SIG-M5 treated with dmso at 0.1 percent for 504 hours (cell line): Measurements from ENCODE around the gene MED12L.

Source experiments
- DNase-seq: peaks from one replicate; lab custom pipeline; 2025; ENCODE audit not compliant: unreplicated experiment; lab: John Stamatoyannopoulos, UW

The MED12L gene

DNA sequence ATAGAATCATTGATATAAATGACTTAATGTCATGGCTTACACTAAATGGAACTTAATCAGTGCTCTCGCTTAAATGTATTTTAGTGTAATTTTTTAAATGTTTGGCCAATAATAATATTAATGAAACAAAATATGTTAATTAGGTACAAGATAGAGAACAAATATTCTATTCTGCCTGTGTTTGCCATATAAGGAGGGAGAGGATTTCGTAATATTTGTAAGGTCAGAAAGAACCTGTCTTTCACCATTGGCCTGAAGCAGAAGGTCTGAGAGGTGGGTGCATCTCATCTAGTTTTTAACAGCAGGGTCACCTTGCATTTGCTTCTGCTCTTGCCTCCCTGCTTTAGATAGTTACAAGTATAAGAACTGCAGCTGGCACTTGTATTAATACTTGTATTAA lies 228.7 kb downstream of the MED12L start:
- no peak for DNase-seq

GRCh38 chr3:151314593-151314992 lies 229.1 kb downstream of the MED12L start:
- DNase-seq: no peak

- DNase-seq: no peak
Observed at GRCh38 chr3:151315136-151315535, 229.7 kb downstream of the MED12L start.

GRCh38 chr3:151315846-151316245 lies 230.4 kb downstream of the MED12L start:
- no peak for DNase-seq

- peak; percentile 64 for DNase-seq
Observed at GRCh38 chr3:151316267-151316991, 231.0 kb downstream of the MED12L start, which contains the start of gene GPR87. Gene GPR87 (minus strand): TSS chr3:151316820. CDS start chr3:151300100, 16,720 bp downstream.

GRCh38 chr3:151318313-151318712 lies 232.8 kb downstream of the MED12L start:
- DNase-seq: no peak

DNA sequence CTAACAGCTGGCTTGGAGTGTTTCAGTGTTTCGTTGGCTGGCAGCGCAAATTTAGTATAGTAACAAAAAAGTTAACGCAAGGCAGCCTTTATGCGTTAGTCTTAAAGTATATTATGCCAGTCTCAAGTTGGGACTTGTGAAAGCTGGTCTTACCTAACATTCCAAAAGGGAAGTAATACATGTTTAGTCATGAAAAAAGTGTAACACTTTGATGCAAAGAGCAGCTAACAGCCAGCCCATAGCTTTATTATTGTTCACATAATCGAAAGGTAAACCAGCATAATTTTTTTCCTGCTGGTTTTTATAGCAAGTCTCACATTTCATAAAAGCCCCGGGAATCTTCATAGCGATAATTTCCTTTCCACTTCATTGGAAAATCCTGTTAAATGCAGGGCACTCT lies 233.5 kb downstream of the MED12L start:
- peak; percentile 61 for DNase-seq

GRCh38 chr3:151319628-151320027 lies 234.2 kb downstream of the MED12L start:
- no peak for DNase-seq

DNA sequence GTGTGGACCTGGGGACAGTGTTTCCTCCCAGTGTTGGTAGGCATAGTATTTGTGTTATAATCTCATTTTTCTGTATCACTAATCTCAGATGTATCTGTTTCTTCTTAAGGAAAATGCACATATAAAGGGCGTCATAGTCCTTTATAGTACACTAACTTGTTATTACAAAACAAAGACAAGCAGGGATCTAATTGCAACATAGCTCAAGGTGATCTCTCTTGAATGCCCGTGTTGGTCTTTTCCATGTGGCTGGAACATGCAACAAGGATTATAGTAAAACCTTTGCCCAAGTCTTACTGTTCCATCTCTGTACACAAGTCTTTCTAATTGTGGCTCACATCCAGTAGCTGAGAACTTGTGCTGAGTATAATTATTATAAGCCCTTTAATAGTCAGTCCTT lies 234.7 kb downstream of the MED12L start:
- DNase-seq: no peak

DNA sequence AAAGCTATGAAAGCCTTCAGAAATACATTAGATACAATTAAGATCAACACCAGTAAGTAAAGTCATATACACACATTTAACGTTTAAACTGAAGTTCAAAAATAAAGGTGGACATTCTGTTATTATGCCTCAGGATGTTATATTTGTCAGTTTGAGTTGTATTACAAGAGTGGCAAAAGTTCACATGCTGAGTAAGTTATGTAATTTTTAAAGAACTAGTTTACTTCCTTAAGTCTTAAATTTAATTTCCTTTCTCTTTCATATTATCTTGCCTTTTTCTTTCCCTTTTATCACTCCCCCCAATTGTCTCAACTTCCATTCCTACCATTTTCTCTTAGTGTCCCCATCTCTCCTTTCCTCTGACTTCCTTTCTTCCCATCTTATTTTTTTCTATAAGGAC lies 236.1 kb downstream of the MED12L start:
- no peak for DNase-seq

DNA sequence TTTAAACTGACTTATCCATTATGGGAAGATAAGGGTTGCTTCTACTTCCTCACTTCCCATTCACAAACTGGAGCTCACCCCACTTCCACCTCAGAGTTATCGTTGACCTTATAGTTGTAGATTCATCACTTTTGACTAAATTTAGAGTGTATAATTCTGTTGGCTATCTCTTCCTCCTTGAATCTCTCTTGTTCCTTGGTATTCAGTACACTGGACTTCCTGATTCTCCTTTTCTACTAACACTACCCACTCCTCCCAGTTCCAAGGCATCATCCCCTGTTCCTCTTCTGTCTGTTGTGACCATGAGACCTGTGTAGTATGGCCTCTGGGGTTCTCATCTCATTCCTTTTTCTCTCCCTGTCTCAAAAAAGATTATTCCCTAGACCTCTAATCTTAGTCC lies 237.0 kb downstream of the MED12L start:
- DNase-seq: no peak

GRCh38 chr3:151327571-151328198 lies 242.2 kb downstream of the MED12L start:
- DNase-seq: peak; percentile 57

GRCh38 chr3:151328298-151328995 lies 243.0 kb downstream of the MED12L start:
- peak; percentile 62 for DNase-seq

DNA sequence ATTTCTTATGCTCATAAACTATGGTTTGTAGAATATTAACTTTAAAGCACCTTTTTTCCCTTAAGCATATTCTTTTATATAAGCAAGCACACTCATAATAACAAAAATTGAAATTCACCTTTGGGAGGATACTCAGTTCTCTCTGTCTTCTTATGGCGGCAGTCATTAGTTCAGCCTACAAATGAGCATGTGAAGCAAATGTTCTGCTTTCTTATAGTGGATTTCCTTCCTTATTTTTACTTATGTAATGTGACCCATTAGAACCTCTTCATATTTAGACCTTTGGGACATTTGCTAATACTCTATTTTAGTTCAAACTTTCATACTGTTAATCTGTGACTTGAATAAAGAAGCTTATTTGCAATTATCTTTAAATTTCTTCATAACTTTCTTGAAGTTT lies 243.9 kb downstream of the MED12L start, which contains the start of gene P2RY13:
P2RY13 (minus strand) TSS at position 187 of the 400 bp plus-strand sequence; CDS start at position 166, 21 bp downstream.
- peak; percentile 25 for DNase-seq

- peak; percentile 58 for DNase-seq
Observed at GRCh38 chr3:151330379-151330778, 244.9 kb downstream of the MED12L start.

DNA sequence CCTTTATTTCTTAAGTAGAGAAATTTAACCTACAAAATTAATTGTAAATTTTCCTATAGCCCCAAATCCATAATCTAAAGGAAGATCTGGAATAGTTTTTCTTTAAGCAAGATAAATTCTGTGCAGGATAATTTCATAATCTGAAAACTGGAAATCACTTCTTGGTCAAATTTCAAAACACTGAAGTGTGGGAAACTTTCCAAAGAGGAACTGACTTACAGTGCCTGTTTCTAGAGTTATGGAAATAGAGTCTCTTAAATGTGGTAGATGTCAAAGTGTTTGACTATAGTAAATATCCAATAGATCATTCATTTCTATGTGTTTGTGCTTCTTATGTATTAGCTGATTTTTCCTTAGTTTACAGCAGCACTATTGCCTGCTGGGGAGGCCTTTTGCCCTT lies 245.4 kb downstream of the MED12L start:
- DNase-seq: peak; percentile 61

- DNase-seq: no peak
Observed at GRCh38 chr3:151331696-151332095, 246.2 kb downstream of the MED12L start.

DNA sequence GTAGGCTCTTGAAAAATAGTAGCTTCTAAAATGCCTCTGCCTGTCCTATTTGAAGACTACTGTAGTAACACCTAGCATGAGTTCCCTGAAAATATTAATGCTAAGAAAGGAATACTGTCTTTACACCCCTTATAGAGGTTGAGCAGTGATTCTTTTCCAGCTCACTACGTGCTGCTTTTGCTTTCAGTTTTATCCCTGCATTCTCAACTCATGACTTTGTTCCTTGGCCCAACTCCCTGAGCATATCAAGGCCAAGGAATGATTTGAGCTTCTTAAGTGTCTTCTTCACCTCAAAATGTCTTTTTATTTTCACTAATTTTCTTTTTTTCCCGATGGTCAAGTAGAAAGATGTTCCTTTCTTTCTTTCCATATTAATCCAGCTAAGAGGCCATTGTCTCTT lies 260.4 kb downstream of the MED12L start:
- no peak for DNase-seq

DNA sequence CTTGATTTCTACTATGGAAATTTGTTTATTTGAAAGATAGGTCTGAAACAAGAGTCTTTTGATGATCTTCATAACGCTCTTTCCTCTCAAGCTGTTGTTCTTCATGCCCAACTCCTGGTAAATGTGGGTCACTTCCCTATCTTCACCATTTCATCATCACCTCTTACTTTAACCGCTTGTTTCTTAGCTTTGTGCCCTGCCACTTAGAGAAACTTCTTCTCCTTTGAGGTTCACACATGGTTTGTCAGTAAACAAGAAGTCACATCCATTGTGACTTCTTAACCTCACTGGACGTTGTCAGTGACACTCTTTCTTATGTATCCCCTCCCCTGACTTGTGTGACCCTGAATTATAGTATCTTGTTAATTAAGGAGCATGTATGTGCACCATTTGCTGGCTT lies 260.8 kb downstream of the MED12L start:
- DNase-seq: peak; percentile 98

DNA sequence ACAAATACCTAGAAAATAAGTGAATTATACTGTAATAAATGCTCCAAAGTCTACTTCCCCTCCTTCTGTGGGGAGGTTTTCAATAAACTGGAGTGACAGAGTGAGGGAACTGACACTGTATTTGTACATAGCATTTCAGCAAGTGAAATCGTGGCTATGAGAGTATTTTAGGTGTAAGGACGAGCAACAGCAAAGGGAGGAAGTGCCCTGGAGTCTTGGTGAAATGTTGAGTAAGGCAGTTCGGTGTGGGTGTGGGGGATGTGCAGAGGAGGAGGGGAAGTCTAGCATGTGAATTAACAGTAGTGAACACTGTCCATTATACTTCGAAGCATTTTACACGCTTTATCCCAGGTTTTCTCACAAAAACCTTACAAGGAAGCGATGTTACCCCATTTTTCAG lies 262.0 kb downstream of the MED12L start:
- DNase-seq: peak; percentile 100

DNA sequence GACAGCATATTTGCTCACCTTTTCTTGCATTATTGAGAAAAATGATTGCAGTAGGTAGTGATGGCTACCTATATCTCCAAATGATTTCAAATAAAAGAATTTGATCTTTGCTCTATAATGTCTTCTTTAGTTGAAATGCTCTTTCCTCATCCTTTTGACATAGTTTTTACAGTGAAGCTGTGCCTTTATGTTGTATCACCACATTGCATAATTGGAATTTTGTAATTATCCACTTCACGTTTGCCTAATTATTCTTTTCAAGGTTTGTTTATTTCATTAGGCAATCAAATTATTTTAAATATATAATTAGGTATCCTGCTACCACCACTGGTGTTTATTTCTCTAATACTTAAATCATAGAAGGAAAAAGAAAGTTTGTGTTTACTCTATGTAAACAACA lies 265.2 kb downstream of the MED12L start:
- DNase-seq: peak; percentile 35

DNA sequence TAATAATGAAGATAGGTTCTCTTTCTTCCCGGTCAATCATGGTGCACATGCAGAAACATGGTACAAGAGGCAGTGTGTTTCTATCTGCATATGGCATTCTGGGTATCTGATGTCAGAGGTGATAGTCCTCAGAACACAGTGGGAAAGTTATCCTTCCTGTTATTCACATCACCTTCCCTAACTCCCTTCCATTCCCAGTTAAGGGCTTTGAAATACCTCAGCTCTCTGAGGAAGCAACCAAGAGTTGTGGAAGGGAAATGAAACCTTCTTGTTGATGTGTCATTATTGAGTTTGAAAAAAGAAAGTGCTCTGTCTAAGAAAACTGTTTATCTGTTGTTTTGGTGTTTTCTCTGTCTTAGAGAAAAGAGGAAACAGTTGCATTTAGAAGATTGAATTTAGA lies 265.8 kb downstream of the MED12L start:
- peak; percentile 46 for DNase-seq
